Measurements from ENCODE around the gene MYL2.

- TF ChIP-seq CTCF (IDR thresholded peaks at IDR 0.05; ENCODE audit: low read depth, low read length, poor library complexity, severe bottlenecking), result no peak
- no peak for TF ChIP-seq EZH2phosphoT487 (IDR thresholded peaks at IDR 0.05; ENCODE audit: borderline replicate concordance, low read length)
Measured at GRCh38 chr12:110923192-110923591, 2.8 kb upstream of the MYL2 start.
